Measurements from ENCODE around the gene ZNF740.

- TF ChIP-seq, protein P1, sequence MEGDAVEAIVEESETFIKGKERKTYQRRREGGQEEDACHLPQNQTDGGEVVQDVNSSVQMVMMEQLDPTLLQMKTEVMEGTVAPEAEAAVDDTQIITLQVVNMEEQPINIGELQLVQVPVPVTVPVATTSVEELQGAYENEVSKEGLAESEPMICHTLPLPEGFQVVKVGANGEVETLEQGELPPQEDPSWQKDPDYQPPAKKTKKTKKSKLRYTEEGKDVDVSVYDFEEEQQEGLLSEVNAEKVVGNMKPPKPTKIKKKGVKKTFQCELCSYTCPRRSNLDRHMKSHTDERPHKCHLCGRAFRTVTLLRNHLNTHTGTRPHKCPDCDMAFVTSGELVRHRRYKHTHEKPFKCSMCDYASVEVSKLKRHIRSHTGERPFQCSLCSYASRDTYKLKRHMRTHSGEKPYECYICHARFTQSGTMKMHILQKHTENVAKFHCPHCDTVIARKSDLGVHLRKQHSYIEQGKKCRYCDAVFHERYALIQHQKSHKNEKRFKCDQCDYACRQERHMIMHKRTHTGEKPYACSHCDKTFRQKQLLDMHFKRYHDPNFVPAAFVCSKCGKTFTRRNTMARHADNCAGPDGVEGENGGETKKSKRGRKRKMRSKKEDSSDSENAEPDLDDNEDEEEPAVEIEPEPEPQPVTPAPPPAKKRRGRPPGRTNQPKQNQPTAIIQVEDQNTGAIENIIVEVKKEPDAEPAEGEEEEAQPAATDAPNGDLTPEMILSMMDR (IDR thresholded peaks at IDR 0.05): no peak
- TF ChIP-seq POLR2AphosphoS5 (IDR thresholded peaks at IDR 0.05) (no peak), POLR2A (IDR thresholded peaks at IDR 0.05) (no peak), EP300 (IDR thresholded peaks at IDR 0.05) (no peak)
Measured at GRCh38 chr12:53214687-53215455, 34.3 kb downstream of the ZNF740 start.

Data from gastroesophageal sphincter (tissue), 3 donors.